GM23248 (cell line): ENCODE measurements around the gene DELE1.

Source experiments
- EZH2 ChIP-seq: fragments of 200-600 bp; sonication (generic); IDR thresholded peaks from 2 replicates; pipeline ENCODE4 v1.6.1; 2018; ENCODE audit warnings: antibody characterized with exemption, mild to moderate bottlenecking; ENCODE audit not compliant: insufficient read depth, poor library complexity, severe bottlenecking
- EZH2phosphoT487 ChIP-seq: fragments of 200-600 bp; sonication (generic); IDR thresholded peaks from 2 replicates; pipeline ENCODE4 v1.6.1; 2018; ENCODE audit warnings: antibody characterized with exemption, moderate library complexity, mild to moderate bottlenecking, low read depth; ENCODE audit not compliant: insufficient read depth

DNA sequence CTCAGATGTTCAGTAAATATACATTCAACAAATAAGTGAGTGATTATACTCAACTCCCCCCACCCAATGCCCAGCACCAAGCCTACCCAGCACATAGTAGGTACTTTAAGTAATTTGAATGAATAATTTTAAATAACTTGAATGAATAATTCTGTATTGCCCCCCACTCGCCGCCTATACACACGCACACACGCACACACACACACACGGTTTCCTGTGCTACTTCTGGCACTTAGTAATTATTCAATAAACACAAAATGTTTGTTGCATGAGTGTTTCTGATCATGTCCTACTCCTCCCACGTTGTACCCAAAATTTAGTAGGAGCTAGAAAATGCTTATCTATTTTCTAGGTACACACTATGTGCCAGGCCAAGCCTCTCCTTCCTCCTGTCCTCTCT, 18.1 kb downstream of the DELE1 start:
- TF ChIP-seq EZH2phosphoT487 (no peak), EZH2 (no peak)
